Prostate gland (tissue), 2 donors: ENCODE results near the gene LRRIQ4.

ENCODE experiments used
- POLR2A ChIP-seq: fragments of 450-650 bp; IDR thresholded peaks from one replicate; pipeline ENCODE4 v1.6.1; 2016; ENCODE audit warnings: antibody characterized with exemption, mild to moderate bottlenecking
- POLR2AphosphoS5 ChIP-seq: sonication (generic); formaldehyde crosslinking; IDR thresholded peaks from one replicate; pipeline ENCODE4 v1.6.1; 2017; ENCODE audit warnings: antibody characterized with exemption
- TF ChIP-seq, protein P1 (sequence below), 4 experiments: fragments of 200-600 bp in 2 of 4; fragments of 450-650 bp in 2 of 4; sonication (generic) in 2 of 4; IDR thresholded peaks; 1 replicate in 3 of 4; 2 replicates in 1 of 4; pipeline ENCODE4 v1.5.1; 2016 to 2019; ENCODE audit warnings: antibody characterized with exemption in 4 of 4, mild to moderate bottlenecking in 2 of 4, moderate library complexity in 2 of 4

- no peak for TF ChIP-seq POLR2A
- TF ChIP-seq, protein P1, sequence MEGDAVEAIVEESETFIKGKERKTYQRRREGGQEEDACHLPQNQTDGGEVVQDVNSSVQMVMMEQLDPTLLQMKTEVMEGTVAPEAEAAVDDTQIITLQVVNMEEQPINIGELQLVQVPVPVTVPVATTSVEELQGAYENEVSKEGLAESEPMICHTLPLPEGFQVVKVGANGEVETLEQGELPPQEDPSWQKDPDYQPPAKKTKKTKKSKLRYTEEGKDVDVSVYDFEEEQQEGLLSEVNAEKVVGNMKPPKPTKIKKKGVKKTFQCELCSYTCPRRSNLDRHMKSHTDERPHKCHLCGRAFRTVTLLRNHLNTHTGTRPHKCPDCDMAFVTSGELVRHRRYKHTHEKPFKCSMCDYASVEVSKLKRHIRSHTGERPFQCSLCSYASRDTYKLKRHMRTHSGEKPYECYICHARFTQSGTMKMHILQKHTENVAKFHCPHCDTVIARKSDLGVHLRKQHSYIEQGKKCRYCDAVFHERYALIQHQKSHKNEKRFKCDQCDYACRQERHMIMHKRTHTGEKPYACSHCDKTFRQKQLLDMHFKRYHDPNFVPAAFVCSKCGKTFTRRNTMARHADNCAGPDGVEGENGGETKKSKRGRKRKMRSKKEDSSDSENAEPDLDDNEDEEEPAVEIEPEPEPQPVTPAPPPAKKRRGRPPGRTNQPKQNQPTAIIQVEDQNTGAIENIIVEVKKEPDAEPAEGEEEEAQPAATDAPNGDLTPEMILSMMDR (IDR thresholded peaks at IDR 0.05) = no peak
- TF ChIP-seq POLR2AphosphoS5 = no peak
Measured at GRCh38 chr3:169790219-169790618, 22.5 kb upstream of the LRRIQ4 start.
